ENCODE measurements around the gene MAT1A.

MAT1A gene

GRCh38 chr10:80281784-80282765, 7.4 kb downstream of the MAT1A start:
- DNase-seq = no peak

- no peak for DNase-seq
Observed at GRCh38 chr10:80281292-80281691, 8.2 kb downstream of the MAT1A start.

- DNase-seq = no peak
Observed at GRCh38 chr10:80280071-80280800, 9.2 kb downstream of the MAT1A start.

GRCh38 chr10:80279146-80279545, 10.3 kb downstream of the MAT1A start:
- no peak for DNase-seq

- no peak for DNase-seq
Observed at GRCh38 chr10:80278480-80278879, 11.0 kb downstream of the MAT1A start.

GRCh38 chr10:80277567-80278250, 11.7 kb downstream of the MAT1A start:
- no peak for DNase-seq

- no peak for DNase-seq
Observed at GRCh38 chr10:80277016-80277415, 12.4 kb downstream of the MAT1A start.

- DNase-seq = no peak
Observed at GRCh38 chr10:80276335-80276734, 13.1 kb downstream of the MAT1A start.

- DNase-seq = no peak
Observed at GRCh38 chr10:80275756-80276155, 13.7 kb downstream of the MAT1A start.

GRCh38 chr10:80275135-80275498, 14.3 kb downstream of the MAT1A start:
- no peak for DNase-seq

- DNase-seq = no peak
Observed at GRCh38 chr10:80274396-80275134, 14.9 kb downstream of the MAT1A start.

- DNase-seq = no peak
Observed at GRCh38 chr10:80273523-80274170, 15.8 kb downstream of the MAT1A start.

- DNase-seq = no peak
Observed at GRCh38 chr10:80272793-80273522, 16.5 kb downstream of the MAT1A start.

GRCh38 chr10:80271416-80271815, 18.0 kb downstream of the MAT1A start:
- no peak for DNase-seq

GRCh38 chr10:80270887-80271286, 18.6 kb downstream of the MAT1A start:
- no peak for DNase-seq

- DNase-seq = no peak
Observed at GRCh38 chr10:80268938-80269588, 20.4 kb downstream of the MAT1A start.

GRCh38 chr10:80268266-80268665, 21.2 kb downstream of the MAT1A start:
- no peak for DNase-seq

GRCh38 chr10:80266513-80266863, 23.0 kb downstream of the MAT1A start:
- DNase-seq = no peak

GRCh38 chr10:80265740-80266512, 23.5 kb downstream of the MAT1A start:
- no peak for DNase-seq
